ENCODE data around the gene UST. TPM values are rescaled to one million over a fixed set of nuclear protein-coding genes. Genes with fewer than 3 reads are reported as not detected.

UST gene
- total and polyA plus RNA-seq, 9 of the 15 experiments (the other 6 are each of a cell fraction or from before 2014, with no cell fraction given), result 0.04 to 0.10 TPM; not detected in 7

GRCh38 chr6:149112976-149113375 lies 366.1 kb downstream of the UST start:
- BruUV-seq (replicated peaks), result no TSS peak
- FAIRE-seq (no peak), ATAC-seq (no peak), DNase-seq (ENCODE audit: extremely low read depth in 1 of 4, low spot score in 3 of 4) (no peak)
- Histone ChIP-seq H3K79me2 (ENCODE audit: control insufficient read depth, insufficient read depth, low read length) (no peaks in the 10 kb centered on the region), H3K9ac (ENCODE audit: insufficient read depth in 1 of 2, low read depth in 2 of 2, low read length in 2 of 2) (no peak overlapping the region), H2AFZ (ENCODE audit: low read depth, low read length) (no peak overlapping the region), H3K9me1 (ENCODE audit: control insufficient read depth, insufficient read depth, low read length) (no peaks in the 10 kb centered on the region), H3K4me1 (replicated peaks in 1 of 2; ENCODE audit: control insufficient read depth in 2 of 2, insufficient read depth in 2 of 2, low read length in 2 of 2) (peaks cover 2 to 20% of the 10 kb centered on the region in 2 experiments; a peak in 4 of 5 replicates), H3K4me2 (ENCODE audit: insufficient read depth, low read length) (no peak overlapping the region), H3K27me3 (ENCODE audit: control insufficient read depth in 2 of 2, insufficient read depth in 2 of 2, low read length in 2 of 2) (no peaks in the 10 kb centered on the region), H3K9me3 (replicated peaks; ENCODE audit: control insufficient read depth, insufficient read depth, low read depth, low read length) (peaks cover 10% of the 10 kb centered on the region; the same call in 1 of the 2 replicates), H4K20me1 (replicated peaks; ENCODE audit: control insufficient read depth, insufficient read depth, low read length) (no peaks in the 10 kb centered on the region), H3K36me3 (ENCODE audit: control insufficient read depth, insufficient read depth, low read length) (no peaks in the 10 kb centered on the region), H3K4me3 (no peak overlapping the region), H3K27ac (ENCODE audit: extremely low read depth, low read depth, low read length) (no peak overlapping the region)
- CTCF ChIA-PET (ENCODE audit: low intra/inter-chr PET ratio), result no interaction called here
- POLR2A ChIA-PET, result no interaction called here
- intact Hi-C loops (cut with micrococcal nuclease), result no loop called here
- TF ChIP-seq ZNF444 (CRISPR knock-in tag; IDR thresholded peaks at IDR 0.05), result no peak
- TF ChIP-seq ZNF165 (CRISPR knock-in tag; IDR thresholded peaks at IDR 0.05; ENCODE audit: borderline replicate concordance), result no peak
- TF ChIP-seq TGIF2 (CRISPR knock-in tag; IDR thresholded peaks at IDR 0.05), result no peak
- no peak for TF ChIP-seq ZNF780A (CRISPR knock-in tag; IDR thresholded peaks at IDR 0.05)
- no peak for TF ChIP-seq ZNF133 (CRISPR knock-in tag; IDR thresholded peaks at IDR 0.05)
- TF ChIP-seq, protein P1, sequence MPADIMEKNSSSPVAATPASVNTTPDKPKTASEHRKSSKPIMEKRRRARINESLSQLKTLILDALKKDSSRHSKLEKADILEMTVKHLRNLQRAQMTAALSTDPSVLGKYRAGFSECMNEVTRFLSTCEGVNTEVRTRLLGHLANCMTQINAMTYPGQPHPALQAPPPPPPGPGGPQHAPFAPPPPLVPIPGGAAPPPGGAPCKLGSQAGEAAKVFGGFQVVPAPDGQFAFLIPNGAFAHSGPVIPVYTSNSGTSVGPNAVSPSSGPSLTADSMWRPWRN (IDR thresholded peaks at IDR 0.05; ENCODE audit: low read depth), result no peak
- no peak for TF ChIP-seq FOSL1 (tag; conservative IDR thresholded peaks at IDR 0.05)
- TF ChIP-seq SMAD2 (IDR thresholded peaks at IDR 0.05; ENCODE audit: low read depth, low read length), result no peak
- no peak for TF ChIP-seq ZNF696 (CRISPR knock-in tag; conservative IDR thresholded peaks at IDR 0.05)
- in situ Hi-C loops (cut with MboI), result no loop called here
- 38% methylated on average over 2 of the region's 2 CpGs for WGBS (ENCODE audit: insufficient coverage, low coverage, missing lambda C conversion rate)
